Coronary artery (tissue), 2 donors: Measurements from ENCODE around the gene CENPW.

Experiments used
- DNase-seq: peaks from one replicate; pipeline ENCODE4 v3.0.0-alpha.2; 2017; ENCODE audit warnings: low spot score
- H3K27ac ChIP-seq, 2 donors: fragments of 200-600 bp; sonication (generic); one replicate each; pipeline ENCODE4 v1.5.1; 2016 to 2019
- H3K4me3 ChIP-seq: fragments of 200-600 bp; sonication (generic); 2 replicates; pipeline ENCODE4 v1.5.1; 2016; ENCODE audit warnings: mild to moderate bottlenecking, moderate library complexity
- TF ChIP-seq, protein P1 (sequence below): fragments of 200-600 bp; sonication (generic); IDR thresholded peaks from one replicate; pipeline ENCODE4 v1.5.1; 2019; ENCODE audit warnings: antibody characterized with exemption

CENPW gene

DNA sequence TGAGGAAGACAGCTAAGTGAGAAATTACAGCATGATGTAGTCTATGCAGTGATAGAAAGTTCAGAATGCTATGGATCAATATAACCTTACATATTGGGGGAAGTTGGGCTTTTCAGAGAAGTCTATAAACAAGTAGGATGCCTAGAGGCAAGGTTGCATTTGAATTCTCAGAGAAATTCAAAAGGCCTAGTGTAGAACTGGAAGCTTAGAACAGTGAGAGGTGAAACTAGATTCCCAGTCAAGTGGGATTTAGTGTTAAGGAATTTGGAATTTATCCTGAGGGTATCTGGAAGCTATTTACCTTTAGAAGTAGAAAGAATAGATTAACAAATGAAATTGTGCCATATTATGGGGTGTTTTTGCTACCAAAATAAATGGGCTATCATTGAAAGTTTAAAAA is 4.3 kb downstream of the CENPW start:
- no peak for DNase-seq
- H3K4me3 ChIP-seq, result no peak overlapping the region
- TF ChIP-seq, protein P1, sequence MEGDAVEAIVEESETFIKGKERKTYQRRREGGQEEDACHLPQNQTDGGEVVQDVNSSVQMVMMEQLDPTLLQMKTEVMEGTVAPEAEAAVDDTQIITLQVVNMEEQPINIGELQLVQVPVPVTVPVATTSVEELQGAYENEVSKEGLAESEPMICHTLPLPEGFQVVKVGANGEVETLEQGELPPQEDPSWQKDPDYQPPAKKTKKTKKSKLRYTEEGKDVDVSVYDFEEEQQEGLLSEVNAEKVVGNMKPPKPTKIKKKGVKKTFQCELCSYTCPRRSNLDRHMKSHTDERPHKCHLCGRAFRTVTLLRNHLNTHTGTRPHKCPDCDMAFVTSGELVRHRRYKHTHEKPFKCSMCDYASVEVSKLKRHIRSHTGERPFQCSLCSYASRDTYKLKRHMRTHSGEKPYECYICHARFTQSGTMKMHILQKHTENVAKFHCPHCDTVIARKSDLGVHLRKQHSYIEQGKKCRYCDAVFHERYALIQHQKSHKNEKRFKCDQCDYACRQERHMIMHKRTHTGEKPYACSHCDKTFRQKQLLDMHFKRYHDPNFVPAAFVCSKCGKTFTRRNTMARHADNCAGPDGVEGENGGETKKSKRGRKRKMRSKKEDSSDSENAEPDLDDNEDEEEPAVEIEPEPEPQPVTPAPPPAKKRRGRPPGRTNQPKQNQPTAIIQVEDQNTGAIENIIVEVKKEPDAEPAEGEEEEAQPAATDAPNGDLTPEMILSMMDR, result no peak
- H3K27ac ChIP-seq, result no peak overlapping the region

DNA sequence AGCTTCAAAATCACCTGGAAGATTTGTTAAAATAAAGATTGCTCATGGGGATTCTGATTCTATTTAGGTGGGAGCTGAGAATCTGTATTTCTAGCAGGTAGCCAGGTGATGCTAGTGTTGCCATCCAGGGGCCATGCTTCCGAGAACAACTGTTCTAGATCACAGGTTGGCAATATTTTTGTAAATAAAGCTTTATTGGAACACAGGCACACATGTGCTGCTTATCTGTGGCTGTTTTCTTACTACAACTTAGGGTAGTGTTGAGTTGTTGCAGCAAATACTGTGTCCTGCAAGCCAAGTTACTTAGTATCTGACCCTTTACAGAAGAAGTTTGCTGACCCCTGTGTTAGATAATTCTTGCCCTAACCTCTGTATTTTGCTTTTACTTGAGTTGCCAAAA is 12.0 kb downstream of the CENPW start:
- Histone ChIP-seq H3K4me3 (no peak overlapping the region), H3K27ac (no peak overlapping the region)
- TF ChIP-seq, protein P1, result no peak
- DNase-seq, result no peak

DNA sequence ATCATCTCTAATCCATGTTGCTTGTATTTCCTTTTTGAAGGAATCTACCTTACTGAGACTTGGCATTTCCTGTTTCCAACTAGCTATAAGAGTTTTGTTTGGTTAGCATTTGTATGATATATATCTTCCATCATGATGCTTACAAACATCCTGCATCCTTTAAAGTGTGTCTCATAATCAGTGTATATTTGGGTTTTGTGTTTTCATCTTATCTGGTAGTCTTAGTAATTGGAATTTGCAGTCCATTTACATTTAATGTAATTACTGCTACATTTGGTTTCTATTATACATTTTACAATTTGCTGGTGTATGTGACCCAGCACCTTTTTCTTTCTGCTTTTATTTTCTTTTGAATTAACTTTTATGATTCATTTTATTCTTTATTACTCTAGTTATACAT is 12.6 kb downstream of the CENPW start:
- Histone ChIP-seq H3K4me3 (no peak overlapping the region), H3K27ac (no peak overlapping the region)
- no peak for DNase-seq
- TF ChIP-seq, protein P1, result no peak

DNA sequence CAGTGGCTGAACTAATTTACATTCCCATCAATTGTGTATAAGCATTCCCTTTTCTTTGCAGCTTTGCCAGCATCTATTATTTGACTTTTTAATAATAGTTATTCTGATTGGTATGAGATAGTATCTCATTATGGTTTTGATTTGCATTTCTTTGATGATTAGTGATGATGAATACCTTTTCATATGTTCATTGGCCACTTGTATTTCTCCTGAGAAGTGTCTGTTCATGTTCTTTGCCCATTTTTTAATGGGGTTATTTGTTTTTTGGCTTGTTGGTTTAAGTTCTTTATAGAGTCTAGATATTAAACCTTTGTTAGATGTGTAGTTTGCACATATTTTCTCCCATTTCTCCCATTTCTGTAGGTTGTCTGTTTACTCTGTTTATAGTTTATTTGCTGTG is 16.6 kb downstream of the CENPW start:
- Histone ChIP-seq H3K4me3 (no peak overlapping the region), H3K27ac (no peak overlapping the region)
- TF ChIP-seq, protein P1, result no peak
- DNase-seq, result no peak

DNA sequence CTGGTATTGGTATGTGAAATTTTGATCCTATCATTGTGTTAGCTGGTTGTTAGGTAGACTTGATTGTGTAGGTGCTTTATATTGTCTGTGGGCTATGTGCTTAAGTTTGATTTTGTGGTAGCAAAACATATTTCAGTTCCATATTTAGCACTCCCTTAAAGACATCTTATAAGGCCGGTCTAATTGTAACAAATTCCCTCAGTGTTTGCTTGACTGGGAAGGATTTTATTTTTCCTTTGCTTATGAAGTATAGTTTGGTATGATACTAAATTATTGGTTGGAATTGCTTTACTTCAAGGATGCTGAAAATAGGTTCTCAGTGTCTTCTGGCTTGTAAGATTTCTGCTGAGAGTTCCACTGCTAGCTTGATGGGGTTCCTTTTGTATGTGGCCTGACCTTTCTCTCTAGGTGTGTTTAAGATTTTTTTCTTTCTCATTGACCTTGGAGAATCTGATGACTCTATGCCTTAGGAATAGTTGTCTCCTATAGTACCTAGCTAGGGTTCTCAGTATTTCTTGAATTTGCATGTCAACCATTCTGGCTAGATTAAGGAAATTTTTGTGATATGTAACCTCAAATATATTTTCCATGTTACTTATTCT is 20.1 kb downstream of the CENPW start:
- DNase-seq, result no peak
- TF ChIP-seq, protein P1, result no peak

DNA sequence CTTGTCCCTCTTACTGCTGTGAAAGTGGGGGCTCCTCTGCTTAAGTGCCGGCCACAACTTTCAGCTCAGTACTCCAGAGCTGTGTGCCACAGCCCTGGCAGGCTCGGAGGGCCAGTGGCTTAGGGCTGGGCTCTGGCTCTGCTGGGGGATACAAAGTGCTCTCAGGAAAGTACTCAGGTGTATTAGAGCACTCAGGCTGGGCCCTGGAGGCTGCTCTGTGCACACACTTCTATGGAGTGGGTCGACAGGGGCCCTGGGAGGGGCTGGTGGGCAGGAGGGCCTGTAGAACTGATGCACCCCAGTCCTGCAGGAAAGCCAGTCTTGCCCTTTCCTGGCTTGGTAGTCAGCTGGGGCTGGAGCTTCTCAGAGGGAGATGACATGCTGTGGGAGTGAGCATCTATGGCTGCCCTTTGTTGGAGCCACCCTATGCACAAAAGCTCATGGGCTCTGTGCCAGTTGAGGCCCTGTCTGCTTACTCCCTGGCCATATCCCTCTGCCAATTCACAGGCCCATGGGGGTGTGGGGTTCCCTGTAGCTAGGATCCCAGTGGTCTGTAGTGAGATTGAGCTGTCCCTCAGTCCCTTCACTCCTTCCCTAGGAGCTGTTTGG is 22.0 kb downstream of the CENPW start:
- TF ChIP-seq, protein P1, result no peak
- no peak for DNase-seq
- Histone ChIP-seq H3K27ac (no peak overlapping the region), H3K4me3 (no peak overlapping the region)

More for the DNA sequence above, 20.1 kb downstream of the CENPW start:
- H3K27ac ChIP-seq, result no peak overlapping the region
- no peak overlapping the region for H3K4me3 ChIP-seq

DNA sequence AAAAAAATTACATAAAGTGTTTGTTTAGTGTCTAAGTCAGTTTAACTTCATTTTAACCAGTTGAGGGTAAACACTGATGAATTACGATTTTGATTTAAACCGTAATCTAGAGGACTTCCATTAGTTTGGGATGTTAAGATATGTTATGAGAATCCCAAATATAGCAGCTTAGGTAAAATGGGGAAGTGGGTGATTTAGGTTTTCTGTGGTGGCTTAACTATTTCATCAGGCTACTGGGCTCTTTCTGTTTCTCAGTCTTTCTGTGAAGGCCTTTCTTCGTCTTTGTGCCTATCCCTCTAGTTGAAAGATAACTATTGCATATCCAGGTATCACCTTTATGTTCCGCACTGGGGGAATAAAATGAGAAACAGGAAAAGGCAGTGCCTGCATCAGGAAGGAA is 27.9 kb downstream of the CENPW start:
- TF ChIP-seq, protein P1, result no peak
- Histone ChIP-seq H3K27ac (no peak overlapping the region), H3K4me3 (no peak overlapping the region)
- DNase-seq, result no peak
